GM21528 (cell line): ENCODE data around the gene CADPS2.

Source experiments
- ATAC-seq: cut with Tn5 transposase; IDR thresholded peaks from one replicate; pipeline ENCODE4 v1.9.1; 2021; ENCODE audit warnings: mild to moderate bottlenecking, moderate library complexity; ENCODE audit not compliant: unreplicated experiment, low FRiP score

Gene CADPS2

GRCh38 chr7:122790132-122790531 lies 96.1 kb downstream of the CADPS2 start:
- ATAC-seq: no peak

GRCh38 chr7:122789156-122789555 lies 97.1 kb downstream of the CADPS2 start:
- no peak for ATAC-seq

- ATAC-seq: no peak
These were observed 115.4 kb downstream of the CADPS2 start for GRCh38 chr7:122770686-122771335.

- no peak for ATAC-seq
These were observed 117.4 kb downstream of the CADPS2 start for GRCh38 chr7:122768827-122769226.

GRCh38 chr7:122767339-122767738 lies 118.9 kb downstream of the CADPS2 start:
- ATAC-seq: no peak

- no peak for ATAC-seq
These were observed 119.7 kb downstream of the CADPS2 start for GRCh38 chr7:122766593-122766992.

- no peak for ATAC-seq
These were observed 121.4 kb downstream of the CADPS2 start for GRCh38 chr7:122764902-122765301.

GRCh38 chr7:122764020-122764419 lies 122.2 kb downstream of the CADPS2 start:
- ATAC-seq: no peak

- ATAC-seq: no peak
These were observed 124.2 kb downstream of the CADPS2 start for GRCh38 chr7:122762071-122762470.

GRCh38 chr7:122758501-122758900 lies 127.8 kb downstream of the CADPS2 start:
- ATAC-seq: no peak

GRCh38 chr7:122756860-122757259 lies 129.4 kb downstream of the CADPS2 start:
- no peak for ATAC-seq

GRCh38 chr7:122755696-122756095 lies 130.6 kb downstream of the CADPS2 start:
- no peak for ATAC-seq

- no peak for ATAC-seq
These were observed 133.7 kb downstream of the CADPS2 start for GRCh38 chr7:122752583-122752982.

GRCh38 chr7:122750389-122750788 lies 135.9 kb downstream of the CADPS2 start:
- no peak for ATAC-seq

- no peak for ATAC-seq
These were observed 138.1 kb downstream of the CADPS2 start for GRCh38 chr7:122748195-122748594.

- no peak for ATAC-seq
These were observed 139.3 kb downstream of the CADPS2 start for GRCh38 chr7:122746948-122747347.

- no peak for ATAC-seq
These were observed 143.0 kb downstream of the CADPS2 start for GRCh38 chr7:122743211-122743610.

- no peak for ATAC-seq
These were observed 147.3 kb downstream of the CADPS2 start for GRCh38 chr7:122738947-122739346.

- no peak for ATAC-seq
These were observed 150.1 kb downstream of the CADPS2 start for GRCh38 chr7:122736183-122736582.

GRCh38 chr7:122727759-122728158 lies 158.5 kb downstream of the CADPS2 start:
- ATAC-seq: no peak

- no peak for ATAC-seq
These were observed 158.9 kb downstream of the CADPS2 start for GRCh38 chr7:122727354-122727753.

GRCh38 chr7:122726881-122727280 lies 159.4 kb downstream of the CADPS2 start:
- no peak for ATAC-seq

GRCh38 chr7:122724366-122724765 lies 161.9 kb downstream of the CADPS2 start:
- ATAC-seq: no peak
